Progenitor cell of endocrine pancreas (in vitro differentiated cells): Measurements from ENCODE around the gene BMPER. TPM values are rescaled to one million over a fixed set of nuclear protein-coding genes. Genes with fewer than 3 reads are reported as not detected.
A peak's percentile ranks its signal among the peaks of the same experiment; 100 is the strongest.
"Not testable (repeated sequence)": the region's sequence is repeated elsewhere in the genome, so short reads cannot be mapped to it uniquely, and the experiment has no call there.

ENCODE experiments used
- DNase-seq: peaks from one replicate; pipeline ENCODE4 v3.0.0; 2021; ENCODE audit warnings: low spot score; ENCODE audit not compliant: unreplicated experiment
- H3K27ac Mint-ChIP-seq: 2 replicates; pipeline ENCODE4 v1.8.0; 2021; ENCODE audit warnings: mild to moderate bottlenecking, moderate library complexity, mixed read lengths
- H3K27me3 Mint-ChIP-seq: 2 replicates; pipeline ENCODE4 v1.8.0; 2021; ENCODE audit warnings: mixed read lengths
- H3K36me3 Mint-ChIP-seq: 2 replicates; pipeline ENCODE4 v1.8.0; 2022; ENCODE audit warnings: mixed read lengths; ENCODE audit not compliant: insufficient read depth
- H3K4me1 Mint-ChIP-seq: 2 replicates; pipeline ENCODE4 v1.8.0; 2021; ENCODE audit warnings: low read depth, mixed read lengths
- H3K4me3 Mint-ChIP-seq: 2 replicates; pipeline ENCODE4 v1.8.0; 2021; ENCODE audit warnings: low read depth, mild to moderate bottlenecking, moderate library complexity, mixed read lengths
- H3K9me3 Mint-ChIP-seq: 2 replicates; pipeline ENCODE4 v1.8.0; 2021; ENCODE audit warnings: low read depth, mixed read lengths
- total RNA-seq: library from RNA; stranded (reverse); gene quantifications from 2 replicates; pipeline ENCODE4 v1.2.1, GENCODE V29; 2021
- TF ChIP-seq, protein P1 (sequence below): fragments of 200-600 bp; sonication (generic); IDR thresholded peaks from one replicate; pipeline ENCODE4 v1.5.0; 2021; ENCODE audit warnings: antibody characterized with exemption, mild to moderate bottlenecking; ENCODE audit not compliant: unreplicated experiment

BMPER gene
- total RNA-seq, 1 donor from 2014 or later: 0.36 TPM

DNA sequence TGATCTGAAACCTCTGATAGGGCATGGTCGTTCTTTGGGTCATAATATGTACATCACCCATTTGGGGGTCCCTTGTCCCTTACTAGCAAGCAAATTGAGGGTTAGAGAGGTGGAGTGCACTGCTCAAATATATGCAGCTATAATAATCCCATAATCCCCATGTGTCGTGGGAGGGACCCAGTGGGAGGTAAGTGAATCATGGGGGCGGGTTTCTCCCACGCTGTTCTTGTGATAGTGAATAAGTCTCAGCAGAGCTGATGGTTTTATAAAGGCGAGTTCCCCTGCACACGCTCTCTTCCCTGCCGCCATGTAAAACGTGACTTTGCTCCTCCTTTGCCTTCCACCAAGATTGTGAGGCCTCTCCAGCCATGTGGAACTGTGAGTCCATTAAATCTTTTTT is 262.7 kb downstream of the BMPER start:
- TF ChIP-seq, protein P1, sequence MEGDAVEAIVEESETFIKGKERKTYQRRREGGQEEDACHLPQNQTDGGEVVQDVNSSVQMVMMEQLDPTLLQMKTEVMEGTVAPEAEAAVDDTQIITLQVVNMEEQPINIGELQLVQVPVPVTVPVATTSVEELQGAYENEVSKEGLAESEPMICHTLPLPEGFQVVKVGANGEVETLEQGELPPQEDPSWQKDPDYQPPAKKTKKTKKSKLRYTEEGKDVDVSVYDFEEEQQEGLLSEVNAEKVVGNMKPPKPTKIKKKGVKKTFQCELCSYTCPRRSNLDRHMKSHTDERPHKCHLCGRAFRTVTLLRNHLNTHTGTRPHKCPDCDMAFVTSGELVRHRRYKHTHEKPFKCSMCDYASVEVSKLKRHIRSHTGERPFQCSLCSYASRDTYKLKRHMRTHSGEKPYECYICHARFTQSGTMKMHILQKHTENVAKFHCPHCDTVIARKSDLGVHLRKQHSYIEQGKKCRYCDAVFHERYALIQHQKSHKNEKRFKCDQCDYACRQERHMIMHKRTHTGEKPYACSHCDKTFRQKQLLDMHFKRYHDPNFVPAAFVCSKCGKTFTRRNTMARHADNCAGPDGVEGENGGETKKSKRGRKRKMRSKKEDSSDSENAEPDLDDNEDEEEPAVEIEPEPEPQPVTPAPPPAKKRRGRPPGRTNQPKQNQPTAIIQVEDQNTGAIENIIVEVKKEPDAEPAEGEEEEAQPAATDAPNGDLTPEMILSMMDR: no peak
- Mint-ChIP-seq H3K4me1 (no peaks in the 10 kb centered on the region), H3K9me3 (peaks cover 9% of the 10 kb centered on the region), H3K36me3 (no peaks in the 10 kb centered on the region), H3K27ac (no peak overlapping the region), H3K27me3 (no peaks in the 10 kb centered on the region), H3K4me3 (no peak overlapping the region)
- no peak for DNase-seq

DNA sequence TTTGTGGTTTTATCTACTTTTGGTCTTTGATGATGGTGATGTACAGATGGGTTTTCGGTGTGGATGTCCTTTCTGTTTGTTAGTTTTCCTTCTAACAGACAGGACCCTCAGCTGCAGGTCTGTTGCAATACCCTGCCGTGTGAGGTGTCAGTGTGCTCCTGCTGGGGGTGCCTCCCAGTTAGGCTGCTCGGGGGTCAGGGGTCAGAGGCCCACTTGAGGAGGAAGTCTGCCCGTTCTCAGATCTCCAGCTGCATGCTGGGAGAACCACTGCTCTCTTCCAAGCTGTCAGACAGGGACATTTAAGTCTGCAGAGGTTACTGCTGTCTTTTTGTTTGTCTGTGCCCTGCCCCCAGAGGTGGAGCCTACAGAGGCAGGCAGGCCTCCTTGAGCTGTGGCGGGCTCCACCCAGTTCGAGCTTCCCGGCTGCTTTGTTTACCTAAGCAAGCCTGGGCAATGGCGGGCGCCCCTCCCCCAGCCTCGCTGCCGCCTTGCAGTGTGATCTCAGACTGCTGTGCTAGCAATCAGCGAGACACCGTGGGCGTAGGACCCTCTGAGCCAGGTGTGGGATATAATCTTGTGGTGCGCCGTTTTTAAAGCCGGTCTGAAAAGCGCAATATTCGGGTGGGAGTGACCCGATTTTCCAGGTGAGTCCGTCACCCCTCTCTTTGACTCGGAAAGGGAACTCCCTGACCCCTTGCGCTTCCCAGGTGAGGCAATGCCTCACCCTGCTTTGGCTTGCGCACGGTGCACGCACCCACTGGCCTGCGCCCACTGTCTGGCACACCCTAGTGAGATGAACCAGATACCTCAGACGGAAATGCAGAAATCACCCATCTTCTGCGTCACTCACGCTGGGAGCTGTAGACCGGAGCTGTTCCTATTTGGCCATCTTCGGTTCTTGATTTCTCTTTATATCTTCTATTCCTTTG is 269.6 kb downstream of the BMPER start:
- not testable (repeated sequence) for H3K9me3 Mint-ChIP-seq, H3K27me3 Mint-ChIP-seq, H3K36me3 Mint-ChIP-seq, DNase-seq, H3K4me1 Mint-ChIP-seq
- Mint-ChIP-seq H3K27ac (peak overlapping the region; percentile 96), H3K4me3 (peak overlapping the region; percentile 84)

DNA sequence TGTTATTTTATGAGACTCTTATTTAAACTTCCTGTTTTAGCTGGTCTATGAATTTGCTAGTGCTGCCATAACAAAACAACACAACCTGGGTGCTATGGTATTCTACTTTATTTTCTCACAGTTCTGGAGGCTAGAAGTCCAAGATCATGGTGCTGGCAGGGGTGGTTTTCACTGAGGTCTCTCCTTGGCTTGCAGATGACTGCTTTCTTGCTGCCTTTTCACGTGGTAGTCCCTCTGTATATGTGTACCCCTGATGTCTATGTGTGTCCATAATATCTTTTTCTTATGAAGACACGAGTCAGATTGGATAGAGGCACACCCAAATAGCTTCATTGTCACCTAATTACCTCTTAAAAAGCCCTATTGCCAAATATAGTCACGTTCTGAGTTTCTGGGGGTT is 270.5 kb downstream of the BMPER start:
- H3K9me3 Mint-ChIP-seq: peaks cover 8% of the 10 kb centered on the region

DNA sequence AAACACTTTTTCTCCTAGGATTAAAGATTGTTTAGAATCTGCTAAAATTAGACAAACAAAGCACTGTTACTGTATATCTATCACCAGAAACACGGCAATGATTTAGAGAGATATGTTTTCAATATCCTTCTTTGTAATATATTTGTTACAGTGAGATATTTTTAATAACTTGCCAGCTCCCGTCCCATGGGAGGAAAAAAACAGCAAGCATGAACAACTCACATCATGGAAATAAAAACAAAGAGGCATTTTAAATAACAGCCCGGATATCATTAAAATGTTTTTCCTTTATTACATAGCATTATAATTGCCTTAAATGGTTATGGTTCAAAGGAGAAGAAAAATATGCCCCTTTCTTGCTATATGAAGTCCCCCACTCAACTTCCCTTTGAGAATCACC is 272.1 kb downstream of the BMPER start:
- Mint-ChIP-seq H3K9me3 (peaks cover 8% of the 10 kb centered on the region), H3K36me3 (peaks cover 4% of the 10 kb centered on the region), H3K27me3 (no peaks in the 10 kb centered on the region), H3K4me1 (peaks cover 2% of the 10 kb centered on the region), H3K4me3 (no peak overlapping the region), H3K27ac (no peak overlapping the region)
- DNase-seq: no peak
- TF ChIP-seq, protein P1: no peak

More for the DNA sequence above, 270.5 kb downstream of the BMPER start:
- no peak overlapping the region for H3K27ac Mint-ChIP-seq
- TF ChIP-seq, protein P1: no peak
- peak overlapping the region; percentile 27 for H3K4me3 Mint-ChIP-seq
- peaks cover 2% of the 10 kb centered on the region for H3K4me1 Mint-ChIP-seq
- H3K27me3 Mint-ChIP-seq: no peaks in the 10 kb centered on the region
- peaks cover 4% of the 10 kb centered on the region for H3K36me3 Mint-ChIP-seq
- no peak for DNase-seq

DNA sequence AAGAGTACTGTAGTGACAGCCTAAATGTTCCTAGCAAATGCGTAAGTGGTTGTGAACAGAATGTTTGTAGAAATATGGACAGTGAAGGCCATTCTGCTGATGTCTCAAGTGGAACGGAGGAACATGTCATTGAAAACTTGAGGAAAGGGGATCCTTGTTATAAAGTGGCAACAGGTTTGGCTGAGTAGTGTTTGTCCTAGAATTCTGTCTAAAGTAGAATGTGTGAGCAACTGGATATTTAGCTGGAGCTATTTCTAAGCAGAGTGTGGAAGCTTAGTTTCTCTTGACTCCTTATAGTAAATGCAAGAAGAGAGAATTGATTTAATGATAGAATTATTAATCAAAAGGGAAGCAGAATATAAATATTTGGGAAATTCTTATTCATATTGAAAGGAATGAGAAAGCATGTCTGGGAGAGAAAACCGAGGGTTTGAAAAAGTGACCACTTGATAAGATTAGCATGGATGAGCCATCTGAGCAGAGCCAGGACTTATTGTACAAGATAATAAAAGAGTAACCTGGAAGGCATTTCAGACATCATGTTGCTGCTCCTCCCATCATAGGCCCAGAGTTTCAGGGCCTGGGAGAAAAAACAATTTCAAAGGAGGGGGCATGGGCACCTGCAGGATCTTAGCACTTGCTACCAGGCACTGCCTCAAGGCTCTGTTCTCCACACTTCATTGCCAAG is 276.1 kb downstream of the BMPER start:
- Mint-ChIP-seq H3K36me3 (no peaks in the 10 kb centered on the region), H3K4me1 (peaks cover 3% of the 10 kb centered on the region), H3K9me3 (no peaks in the 10 kb centered on the region), H3K4me3 (no peak overlapping the region), H3K27me3 (no peaks in the 10 kb centered on the region), H3K27ac (no peak overlapping the region)
- TF ChIP-seq, protein P1: no peak
- no peak for DNase-seq
